A673 (cell line): ENCODE results near the gene IL17REL. TPM values are rescaled to one million over a fixed set of nuclear protein-coding genes. Genes with fewer than 3 reads are reported as not detected.

Experiments used
- BruUV-seq: library from RNA; stranded (reverse); fragments of 400-500 nt; replicated peaks from 2 replicates; lab custom pipeline; 2021; lab: Mats Ljungman, UMichigan
- CTCF ChIA-PET: fragments of 300-600 bp; sonication (Branson Sonifier 250); formaldehyde crosslinking; loops from one replicate; lab custom pipeline; 2022; ENCODE audit warnings: antibody characterized with exemption; lab: Charles Lee
- POLR2A ChIA-PET: fragments of 300-600 bp; sonication (Branson Sonifier 250); formaldehyde crosslinking; loops from one replicate; lab custom pipeline; 2022; ENCODE audit warnings: antibody characterized with exemption; ENCODE audit not compliant: low non-redundant PET; lab: Charles Lee
- DNase-seq: peaks from one replicate; pipeline ENCODE4 v3.0.0-alpha.2; 2015; ENCODE audit warnings: low spot score
- H3K27ac ChIP-seq: fragments of 200-600 bp; sonication (generic); 2 replicates; pipeline ENCODE4 v1.5.1; 2016; ENCODE audit warnings: mixed run types, low read depth, mild to moderate bottlenecking, mixed read lengths, antibody characterized with exemption, low read length; ENCODE audit not compliant: poor library complexity, severe bottlenecking
- H3K27me3 ChIP-seq: fragments of 200-600 bp; sonication (generic); replicated peaks from 2 replicates; pipeline ENCODE4 v1.6.1; 2017; ENCODE audit warnings: mixed run types, low read depth, mild to moderate bottlenecking, mixed read lengths, antibody characterized with exemption, low read length; ENCODE audit not compliant: insufficient read depth, poor library complexity
- H3K36me3 ChIP-seq: fragments of 200-600 bp; sonication (generic); 2 replicates; pipeline ENCODE4 v1.6.1; 2016; ENCODE audit warnings: mixed run types, mild to moderate bottlenecking, mixed read lengths, antibody characterized with exemption, low read length; ENCODE audit not compliant: insufficient read depth, poor library complexity, severe bottlenecking
- H3K4me1 ChIP-seq: fragments of 200-600 bp; sonication (generic); 2 replicates; pipeline ENCODE4 v1.6.1; 2017; ENCODE audit warnings: mixed run types, mild to moderate bottlenecking, mixed read lengths, antibody characterized with exemption, low read length; ENCODE audit not compliant: insufficient read depth, poor library complexity, severe bottlenecking
- H3K4me3 ChIP-seq: fragments of 200-600 bp; sonication (generic); 2 replicates; pipeline ENCODE4 v1.5.1; 2016; ENCODE audit warnings: low read depth, mixed run types, mild to moderate bottlenecking, mixed read lengths, low read length; ENCODE audit not compliant: poor library complexity, severe bottlenecking
- H3K9me3 ChIP-seq: fragments of 200-600 bp; sonication (generic); 2 replicates; pipeline ENCODE4 v1.6.1; 2016; ENCODE audit warnings: mixed run types, low read depth, mild to moderate bottlenecking, mixed read lengths, antibody characterized with exemption, low read length; ENCODE audit not compliant: poor library complexity, severe bottlenecking
- CTCF ChIP-seq: fragments of 300-800, 200-600 bp; sonication (generic); conservative IDR thresholded peaks from 2 replicates; pipeline ENCODE4 v1.5.1; 2017; ENCODE audit warnings: low read depth, mild to moderate bottlenecking, antibody characterized with exemption, low read length, moderate library complexity, mixed read lengths
- EZH2 ChIP-seq: fragments of 200-600 bp; sonication (generic); IDR thresholded peaks from 2 replicates; pipeline ENCODE4 v1.6.1; 2017; ENCODE audit warnings: borderline replicate concordance, low read depth, mild to moderate bottlenecking, mixed read lengths, antibody characterized with exemption, low read length; ENCODE audit not compliant: poor library complexity, severe bottlenecking
- intact Hi-C: fragments of 100-400 bp; cut with micrococcal nuclease; formaldehyde crosslinking; loops from one replicate; pipeline ENCODE4 v1.10.0; 2022; ENCODE audit not compliant: unreplicated experiment
- total RNA-seq: library from RNA; stranded (reverse); gene quantifications from 2 replicates; pipeline ENCODE4 v1.2.3, GENCODE V29; 2021

IL17REL gene
- total RNA-seq, 1 experiment from 2014 or later: not detected

DNA sequence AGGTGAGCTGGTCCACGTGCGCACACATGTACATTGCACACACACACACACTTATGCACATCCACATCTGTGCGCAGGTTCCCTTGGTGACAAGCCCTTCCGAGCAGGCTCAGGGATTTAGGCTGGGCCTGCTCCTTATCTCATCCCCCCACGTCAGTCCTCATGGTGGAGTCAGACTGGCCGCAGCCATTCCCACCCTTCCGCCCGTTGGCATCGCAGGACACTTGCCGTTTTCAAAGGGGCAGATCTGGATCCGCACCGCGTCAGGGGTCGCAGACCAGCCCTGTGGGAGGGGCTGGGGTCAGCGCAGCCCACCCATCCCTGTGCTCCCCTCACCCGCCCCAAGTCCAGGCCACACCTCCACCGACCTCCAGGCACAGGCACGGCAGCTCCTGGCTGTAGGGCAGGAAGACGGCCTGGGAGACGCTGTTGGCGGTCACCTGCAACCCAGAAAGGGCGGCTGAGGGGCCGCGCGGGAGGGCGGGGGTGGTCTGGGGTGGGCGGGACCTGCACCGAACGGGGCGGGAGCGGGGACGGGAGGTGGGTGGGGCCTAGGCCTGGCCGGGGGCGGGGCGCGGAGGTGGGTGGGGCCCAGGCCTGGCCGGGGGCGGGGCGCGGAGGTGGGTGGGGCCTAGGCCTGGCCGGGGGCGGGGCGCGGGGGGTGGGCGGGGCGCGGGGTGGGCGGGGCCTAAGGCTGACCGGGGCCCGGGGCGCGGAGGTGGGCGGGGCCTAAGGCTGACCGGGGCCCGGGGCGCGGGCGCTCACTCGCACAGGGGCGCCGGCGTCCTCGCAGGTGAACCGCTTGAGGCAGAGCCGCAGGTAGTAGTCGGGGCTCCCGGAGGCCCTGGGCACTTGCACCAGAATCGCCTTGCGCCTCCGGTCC is 13.3 kb downstream of the IL17REL start:
- no TSS peak for BruUV-seq
- Histone ChIP-seq H3K27me3 (no peaks in the 10 kb centered on the region), H3K4me1 (peaks cover 11% of the 10 kb centered on the region), H3K36me3 (no peaks in the 10 kb centered on the region), H3K9me3 (no peaks in the 10 kb centered on the region), H3K4me3 (no peak overlapping the region), H3K27ac (no peak overlapping the region)
- no peak for TF ChIP-seq CTCF
- TF ChIP-seq EZH2: no peak
- DNase-seq: no peak
- POLR2A ChIA-PET: no interaction called here
- CTCF ChIA-PET: no interaction called here
- intact Hi-C loops: no loop called here

- no TSS peak for BruUV-seq
- Histone ChIP-seq H3K27me3 (no peaks in the 10 kb centered on the region), H3K36me3 (no peaks in the 10 kb centered on the region), H3K9me3 (no peaks in the 10 kb centered on the region), H3K4me3 (no peak overlapping the region), H3K4me1 (peaks cover 11% of the 10 kb centered on the region), H3K27ac (no peak overlapping the region)
- ChIA-PET POLR2A (no interaction called here), CTCF (no interaction called here)
- TF ChIP-seq CTCF (no peak), EZH2 (no peak)
- intact Hi-C loops: no loop called here
- no peak for DNase-seq
Observed at GRCh38 chr22:49998718-49999062, 13.9 kb downstream of the IL17REL start.

DNA sequence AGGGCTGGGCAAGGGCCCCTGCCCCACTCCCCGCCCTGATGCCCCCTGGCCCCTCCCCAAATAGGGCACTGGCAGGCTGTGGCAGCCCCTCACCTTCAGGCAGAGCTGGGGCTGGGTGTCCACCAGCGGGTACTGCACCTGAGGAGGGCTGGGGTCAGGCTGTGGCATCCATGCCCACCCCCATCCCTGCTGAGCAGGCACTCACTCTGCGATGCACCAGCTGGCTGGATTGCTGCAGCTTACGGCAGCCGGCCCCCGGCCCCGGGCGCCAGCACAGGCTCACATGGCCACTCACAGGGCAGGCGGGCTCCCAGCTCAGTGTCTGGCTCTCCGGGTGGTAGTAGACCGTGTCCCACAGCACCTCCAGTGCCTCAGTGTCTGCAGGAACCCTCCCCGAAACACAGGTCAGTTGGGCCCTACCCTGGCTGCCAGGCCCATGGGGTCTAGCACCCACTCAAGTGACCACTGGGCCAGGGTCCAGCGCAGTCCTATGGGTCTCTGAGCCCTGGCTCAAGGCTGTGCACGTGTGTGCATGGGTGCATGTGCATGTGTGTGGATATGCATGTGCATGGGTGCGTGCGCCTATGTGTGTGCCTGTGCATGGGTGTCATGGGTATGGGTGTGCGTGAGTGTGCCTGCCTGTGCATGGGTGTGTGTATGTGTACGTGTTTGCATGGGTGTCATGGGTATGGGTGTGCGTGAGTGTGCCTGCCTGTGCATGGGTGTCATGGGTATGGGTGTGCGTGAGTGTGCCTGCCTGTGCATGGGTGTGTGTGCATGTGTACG is 14.4 kb downstream of the IL17REL start:
- ChIA-PET CTCF (no interaction called here), POLR2A (no interaction called here)
- H3K27me3 ChIP-seq: no peaks in the 10 kb centered on the region
- intact Hi-C loops: no loop called here
- no peaks in the 10 kb centered on the region for H3K36me3 ChIP-seq
- TF ChIP-seq EZH2: no peak
- no peak for TF ChIP-seq CTCF
- no peaks in the 10 kb centered on the region for H3K9me3 ChIP-seq
- no peak overlapping the region for H3K27ac ChIP-seq
- BruUV-seq: no TSS peak
- DNase-seq: no peak
- no peak overlapping the region for H3K4me3 ChIP-seq
- peaks cover 11% of the 10 kb centered on the region for H3K4me1 ChIP-seq
